ENCODE measurements around the gene TAL1. TPM values are rescaled to one million over a fixed set of nuclear protein-coding genes. Genes with fewer than 3 reads are reported as not detected.

The TAL1 gene
- total and polyA plus RNA-seq, 2 donors (not counting 3 experiments of a cell fraction or from before 2014, with no cell fraction given) = 36.7 to 52.4 TPM

GRCh38 chr1:47209091-47209490 lies 22.9 kb downstream of the TAL1 start:
- ChIA-PET POLR2A (no interaction called here), CTCF (interaction anchor here (1.4 kb wide), 1 partner anchor 54 kb away, joined by 5 read pairs; no protein-coding TSS in a partner anchor)
- dilution Hi-C loops (cut with MboI; ENCODE audit: extremely low pct_ligation_motif_present, low sequenced_read_pairs) = no loop called here
- no peaks in the 10 kb centered on the region for H3K9me3 ChIP-seq (replicated peaks; ENCODE audit: control insufficient read depth, insufficient read depth, low read length)
- no TSS peak for BruUV-seq (replicated peaks)
- FAIRE-seq = no peak
- H3K4me1 ChIP-seq (ENCODE audit: control insufficient read depth, extremely low read depth, insufficient read depth, low read length) = peaks cover 51% of the 10 kb centered on the region
- no peak overlapping the region for H3K4me3 ChIP-seq (replicated peaks in 1 of 3; ENCODE audit: insufficient read depth in 1 of 3, low read depth in 1 of 3, low read length in 3 of 3)
- intact Hi-C loops (cut with micrococcal nuclease) = no loop called here
- H3K36me3 ChIP-seq (ENCODE audit: control insufficient read depth in 2 of 2, extremely low read depth in 1 of 2, insufficient read depth in 2 of 2, low read length in 2 of 2) = no peaks in the 10 kb centered on the region
- H3K27me3 ChIP-seq (ENCODE audit: control insufficient read depth in 2 of 2, insufficient read depth in 2 of 2, low read length in 2 of 2) = no peaks in the 10 kb centered on the region
- no peak overlapping the region for H2AFZ ChIP-seq (ENCODE audit: low read depth, low read length)
- no peaks in the 10 kb centered on the region for H3K9me1 ChIP-seq (replicated peaks; ENCODE audit: control insufficient read depth, extremely low read depth, insufficient read depth, low read length)
- TF ChIP-seq POLR2A (IDR thresholded peaks at IDR 0.05; ENCODE audit: low read depth, low read length) (no peak), CTCF (IDR thresholded peaks at IDR 0.05; ENCODE audit: extremely low read depth in 1 of 2, insufficient read depth in 1 of 2, low read depth in 1 of 2, low read length in 2 of 2) (no peak), JUN (IDR thresholded peaks at IDR 0.05; ENCODE audit: borderline replicate concordance, insufficient read depth, insufficient read length, low read depth) (no peak), GATA2 (IDR thresholded peaks at IDR 0.05; ENCODE audit: insufficient read depth, insufficient read length, low read depth, low read length) (no peak), EZH2 (IDR thresholded peaks at IDR 0.05; ENCODE audit: borderline replicate concordance, low read depth, low read length, severe bottlenecking) (no peak), FOS (IDR thresholded peaks at IDR 0.05; ENCODE audit: borderline replicate concordance, insufficient read depth, low read length) (no peak), POLR2AphosphoS5 (IDR thresholded peaks at IDR 0.05; ENCODE audit: insufficient read depth, low read depth, low read length) (no peak), MAX (IDR thresholded peaks at IDR 0.05; ENCODE audit: insufficient read depth, insufficient read length) (no peak), MYC (IDR thresholded peaks at IDR 0.05; ENCODE audit: low read depth, low read length) (no peak)
- no peak overlapping the region for H3K27ac ChIP-seq (ENCODE audit: insufficient read depth, low read depth, low read length)
- H3K9ac ChIP-seq (replicated peaks; ENCODE audit: extremely low read depth, insufficient read depth, low read length) = no peak overlapping the region
- DNase-seq (ENCODE audit: low read depth, low spot score) = no peak
- H3K4me2 ChIP-seq (ENCODE audit: insufficient read depth, low read length) = no peak overlapping the region
- H3K79me2 ChIP-seq (ENCODE audit: control insufficient read depth, insufficient read depth, low read length) = no peaks in the 10 kb centered on the region
- no peaks in the 10 kb centered on the region for H4K20me1 ChIP-seq (replicated peaks; ENCODE audit: control insufficient read depth, extremely low read depth, insufficient read depth, low read length)
